Neural cell (in vitro differentiated cells): ENCODE data around the gene PARVB. TPM values are rescaled to one million over a fixed set of nuclear protein-coding genes. Genes with fewer than 3 reads are reported as not detected.

Source experiments
- H2AFZ ChIP-seq: fragments of 200-600, 300-800 bp; sonication (generic), shearing (Covaris generic); 2 replicates; pipeline ENCODE4 v1.6.0; 2014; ENCODE audit warnings: low read depth, mild to moderate bottlenecking, antibody characterized with exemption, low read length, moderate library complexity
- H3F3A ChIP-seq: fragments of 200-600 bp; shearing (Covaris generic); 2 replicates; pipeline ENCODE4 v1.6.1; 2016; ENCODE audit warnings: mild to moderate bottlenecking, moderate library complexity, mixed read lengths, antibody characterized with exemption, low read length; ENCODE audit not compliant: insufficient read depth, poor library complexity, severe bottlenecking
- H3K27ac ChIP-seq: fragments of 200-600, 300-800 bp; sonication (generic), shearing (Covaris generic); 2 replicates; pipeline ENCODE4 v1.5.1; 2014; ENCODE audit warnings: mild to moderate bottlenecking, low read length, moderate library complexity
- H3K27me3 ChIP-seq: fragments of 300-800, 200-600 bp; sonication (generic), shearing (Covaris generic); 2 replicates; pipeline ENCODE4 v1.6.0; 2014; ENCODE audit warnings: mild to moderate bottlenecking, low read depth, low read length, moderate library complexity; ENCODE audit not compliant: insufficient read depth
- H3K36me3 ChIP-seq: fragments of 300-800, 200-600 bp; sonication (generic), shearing (Covaris generic); 2 replicates; pipeline ENCODE4 v1.5.1; 2014; ENCODE audit warnings: mild to moderate bottlenecking, antibody characterized with exemption, low read length, moderate library complexity; ENCODE audit not compliant: insufficient read depth
- H3K4me2 ChIP-seq: fragments of 300-800, 200-600 bp; sonication (generic), shearing (Covaris generic); 2 replicates; pipeline ENCODE4 v1.6.0; 2014; ENCODE audit warnings: mild to moderate bottlenecking, low read length
- H3K4me3 ChIP-seq: fragments of 300-800, 200-600 bp; sonication (generic), shearing (Covaris generic); 2 replicates; pipeline ENCODE4 v1.5.1; 2014; ENCODE audit warnings: mild to moderate bottlenecking, low read length, moderate library complexity
- H3K79me2 ChIP-seq: fragments of 200-600 bp; shearing (Covaris generic); replicated peaks from 2 replicates; pipeline ENCODE4 v1.6.0; 2014; ENCODE audit warnings: mild to moderate bottlenecking, low read length, moderate library complexity; ENCODE audit not compliant: insufficient read depth
- H3K9ac ChIP-seq: fragments of 300-800, 200-600 bp; sonication (generic), shearing (Covaris generic); 2 replicates; pipeline ENCODE4 v1.6.1; 2016; ENCODE audit warnings: mild to moderate bottlenecking, low read length, mixed read lengths
- H3K9me2 ChIP-seq: fragments of 200-600 bp; shearing (Covaris generic); 2 replicates; pipeline ENCODE4 v1.6.1; 2016; ENCODE audit warnings: mild to moderate bottlenecking, low read length, mixed read lengths; ENCODE audit not compliant: insufficient read depth
- H3K9me3 ChIP-seq: fragments of 200-600, 300-800 bp; sonication (generic), shearing (Covaris generic); 2 replicates; pipeline ENCODE4 v1.6.1; 2016; ENCODE audit warnings: mild to moderate bottlenecking, mixed run types, low read length, moderate library complexity, mixed read lengths
- H4K20me1 ChIP-seq: fragments of 200-600 bp; shearing (Covaris generic); 2 replicates; pipeline ENCODE4 v1.6.1; 2016; ENCODE audit warnings: mild to moderate bottlenecking, mixed run types; ENCODE audit not compliant: insufficient read depth
- EP300 ChIP-seq: fragments of 450-650 bp; conservative IDR thresholded peaks from 2 replicates; pipeline ENCODE4 v1.6.1; 2014; ENCODE audit warnings: antibody characterized with exemption, mild to moderate bottlenecking, moderate library complexity; ENCODE audit not compliant: poor library complexity, severe bottlenecking
- EZH2 ChIP-seq: fragments of 200-600, 300-800 bp; shearing (Covaris generic), sonication (generic); IDR thresholded peaks from 2 replicates; pipeline ENCODE4 v1.6.1; 2014; ENCODE audit warnings: antibody characterized with exemption, low read length, borderline replicate concordance, mild to moderate bottlenecking; ENCODE audit not compliant: insufficient read depth, poor library complexity, severe bottlenecking
- MXI1 ChIP-seq: fragments of 450-650 bp; conservative IDR thresholded peaks from 2 replicates; pipeline ENCODE4 v1.6.1; 2014; ENCODE audit warnings: antibody characterized with exemption, mild to moderate bottlenecking; ENCODE audit not compliant: poor library complexity, severe bottlenecking
- POLR2AphosphoS5 ChIP-seq: IDR thresholded peaks from 2 replicates; pipeline ENCODE4 v1.6.1; 2012
- RAD21 ChIP-seq: fragments of 450-650 bp; conservative IDR thresholded peaks from 2 replicates; pipeline ENCODE4 v1.6.1; 2014; ENCODE audit warnings: antibody characterized with exemption, mild to moderate bottlenecking, moderate library complexity
- REST ChIP-seq: IDR thresholded peaks from 2 replicates; pipeline ENCODE4 v1.6.1; 2012; ENCODE audit warnings: borderline replicate concordance
- SMC3 ChIP-seq: fragments of 450-650 bp; conservative IDR thresholded peaks from 2 replicates; pipeline ENCODE4 v1.6.1; 2014; ENCODE audit warnings: antibody characterized with exemption, mild to moderate bottlenecking, moderate library complexity; ENCODE audit not compliant: poor library complexity
- TAF1 ChIP-seq: IDR thresholded peaks from 2 replicates; pipeline ENCODE4 v1.6.1; 2012; ENCODE audit warnings: low read depth
- polyA plus RNA-seq: library from polyadenylated mRNA; depleted of rRNA; stranded (reverse); fragments of >200 nt; gene quantifications from 2 replicates; pipeline ENCODE4 v1.2.3, GENCODE V29; 2014
- TF ChIP-seq, protein P1 (sequence below): fragments of 450-650 bp; IDR thresholded peaks from 2 replicates; pipeline ENCODE4 v1.5.1; 2014; ENCODE audit warnings: antibody characterized with exemption, mild to moderate bottlenecking, moderate library complexity; ENCODE audit not compliant: poor library complexity, severe bottlenecking

Gene PARVB
- polyA plus RNA-seq, 1 donor from 2014 or later: 1.2 TPM

DNA sequence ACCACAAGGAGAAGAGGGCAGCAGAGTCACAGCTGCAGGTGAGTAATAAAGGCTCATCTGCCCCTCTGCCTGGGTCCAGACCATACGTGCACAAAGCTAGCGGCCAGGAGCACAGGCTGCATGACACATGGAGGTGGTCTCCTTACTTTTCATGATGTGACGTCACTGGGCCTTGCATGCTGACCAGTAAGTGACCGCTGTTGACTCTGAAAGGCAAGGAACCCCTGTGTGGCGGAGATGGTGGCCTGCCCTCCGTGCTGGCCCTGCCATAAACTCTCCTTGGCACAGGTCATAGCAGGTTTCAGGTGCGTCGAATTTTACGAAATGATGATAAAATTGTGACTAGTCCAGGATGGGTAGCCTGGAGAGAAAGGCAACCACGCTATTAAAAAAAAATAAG is 149.1 kb downstream of the PARVB start:
- H3K9me3 ChIP-seq: no peaks in the 10 kb centered on the region
- H3K79me2 ChIP-seq: no peaks in the 10 kb centered on the region
- no peaks in the 10 kb centered on the region for H3K36me3 ChIP-seq
- H4K20me1 ChIP-seq: no peaks in the 10 kb centered on the region
- no peak overlapping the region for H3K27ac ChIP-seq
- no peak overlapping the region for H2AFZ ChIP-seq
- TF ChIP-seq TAF1: no peak
- H3F3A ChIP-seq: no peaks in the 10 kb centered on the region
- H3K4me3 ChIP-seq: no peak overlapping the region
- no peaks in the 10 kb centered on the region for H3K27me3 ChIP-seq
- no peak overlapping the region for H3K4me2 ChIP-seq
- H3K9ac ChIP-seq: no peak overlapping the region
- H3K9me2 ChIP-seq: no peaks in the 10 kb centered on the region

DNA sequence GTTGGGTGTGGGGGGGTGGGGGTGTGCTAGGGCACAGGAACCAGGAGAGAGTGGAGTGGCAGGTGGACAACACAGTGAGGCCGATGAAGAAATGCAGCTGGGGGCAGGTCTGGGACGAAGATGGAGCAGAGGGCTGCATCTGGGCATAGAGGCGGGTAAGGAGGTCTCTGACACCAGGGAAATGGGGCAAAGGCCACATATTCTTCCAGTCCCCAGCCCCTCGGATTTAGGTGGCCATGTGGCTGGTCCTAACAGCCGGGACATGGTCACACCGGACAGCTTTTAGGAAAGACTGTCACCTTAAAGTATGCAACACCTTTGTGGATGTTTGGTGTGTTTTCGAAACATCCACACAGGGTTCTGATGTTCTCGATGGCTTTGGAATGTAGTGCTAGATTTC is 151.6 kb downstream of the PARVB start:
- Histone ChIP-seq H3K36me3 (no peaks in the 10 kb centered on the region), H3K9me2 (no peaks in the 10 kb centered on the region), H4K20me1 (no peaks in the 10 kb centered on the region), H3K79me2 (no peaks in the 10 kb centered on the region), H3K9me3 (no peaks in the 10 kb centered on the region), H3F3A (no peaks in the 10 kb centered on the region), H3K9ac (no peak overlapping the region), H3K4me2 (no peak overlapping the region), H3K27ac (no peak overlapping the region), H2AFZ (no peak overlapping the region), H3K27me3 (no peaks in the 10 kb centered on the region), H3K4me3 (no peak overlapping the region)
- no peak for TF ChIP-seq MXI1
- TF ChIP-seq EZH2: no peak
- no peak for TF ChIP-seq REST
- no peak for TF ChIP-seq RAD21
- no peak for TF ChIP-seq EP300
- no peak for TF ChIP-seq POLR2AphosphoS5
- TF ChIP-seq, protein P1, sequence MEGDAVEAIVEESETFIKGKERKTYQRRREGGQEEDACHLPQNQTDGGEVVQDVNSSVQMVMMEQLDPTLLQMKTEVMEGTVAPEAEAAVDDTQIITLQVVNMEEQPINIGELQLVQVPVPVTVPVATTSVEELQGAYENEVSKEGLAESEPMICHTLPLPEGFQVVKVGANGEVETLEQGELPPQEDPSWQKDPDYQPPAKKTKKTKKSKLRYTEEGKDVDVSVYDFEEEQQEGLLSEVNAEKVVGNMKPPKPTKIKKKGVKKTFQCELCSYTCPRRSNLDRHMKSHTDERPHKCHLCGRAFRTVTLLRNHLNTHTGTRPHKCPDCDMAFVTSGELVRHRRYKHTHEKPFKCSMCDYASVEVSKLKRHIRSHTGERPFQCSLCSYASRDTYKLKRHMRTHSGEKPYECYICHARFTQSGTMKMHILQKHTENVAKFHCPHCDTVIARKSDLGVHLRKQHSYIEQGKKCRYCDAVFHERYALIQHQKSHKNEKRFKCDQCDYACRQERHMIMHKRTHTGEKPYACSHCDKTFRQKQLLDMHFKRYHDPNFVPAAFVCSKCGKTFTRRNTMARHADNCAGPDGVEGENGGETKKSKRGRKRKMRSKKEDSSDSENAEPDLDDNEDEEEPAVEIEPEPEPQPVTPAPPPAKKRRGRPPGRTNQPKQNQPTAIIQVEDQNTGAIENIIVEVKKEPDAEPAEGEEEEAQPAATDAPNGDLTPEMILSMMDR: no peak
- TF ChIP-seq SMC3: no peak
- TF ChIP-seq TAF1: no peak
